K562 (cell line): ENCODE data around the gene STAU1. TPM values are rescaled to one million over a fixed set of nuclear protein-coding genes. Genes with fewer than 3 reads are reported as not detected.

Experiments
- ESRRB ChIP-seq: fragments of 250-450 bp; sonication (Bioruptor Pico); IDR thresholded peaks from 2 replicates; pipeline ENCODE4 v1.5.0; 2020; ENCODE audit warnings: mild to moderate bottlenecking, moderate library complexity, borderline replicate concordance
- FOXA3 ChIP-seq, 2 experiments: fragments of 450-650 bp in 1 of 2; sonication (generic) in 1 of 2; formaldehyde crosslinking; IDR thresholded peaks in 1 of 2; conservative IDR thresholded peaks in 1 of 2; 2 replicates each; pipeline versions ENCODE4 v1.4.0 to v1.8.0; 2020 to 2022; ENCODE audit warnings: mild to moderate bottlenecking in 2 of 2, missing genetic modification reagents in 1 of 2
- IRF2 ChIP-seq: sonication (generic); formaldehyde crosslinking; IDR thresholded peaks from 2 replicates; pipeline ENCODE4 v1.8.1; 2022; ENCODE audit warnings: mild to moderate bottlenecking, missing genetic modification reagents
- KLF13 ChIP-seq: fragments of 450-650 bp; IDR thresholded peaks from 2 replicates; pipeline ENCODE4 v1.6.1; 2016; ENCODE audit warnings: missing genetic modification characterization, low read depth, mild to moderate bottlenecking, missing compliant biosample characterization, moderate library complexity, borderline replicate concordance
- RBM39 ChIP-seq: fragments of 200-400 bp; formaldehyde crosslinking; optimal IDR thresholded peaks from 2 replicates; pipeline ENCODE3; 2018; ENCODE audit warnings: low read depth, low read length
- REST ChIP-seq, 2 experiments: fragments of 450-650 bp; formaldehyde crosslinking in 1 of 2; IDR thresholded peaks; 2 replicates each; pipeline versions ENCODE4 v1.4.0 to v1.6.1; 2014 to 2020; ENCODE audit warnings: mild to moderate bottlenecking in 2 of 2, borderline replicate concordance in 1 of 2, low read depth in 1 of 2
- TFE3 ChIP-seq: fragments of 450-650 bp; formaldehyde crosslinking; IDR thresholded peaks from 2 replicates; pipeline ENCODE4 v1.4.0; 2020; ENCODE audit warnings: mild to moderate bottlenecking, mixed read lengths
- ZNF592 ChIP-seq: fragments of 450-650 bp; IDR thresholded peaks from 2 replicates; pipeline ENCODE4 v1.6.1; 2017; ENCODE audit warnings: antibody characterized with exemption, mild to moderate bottlenecking
- ZNF696 ChIP-seq: fragments of 250-450 bp; sonication (Bioruptor Pico); conservative IDR thresholded peaks from 2 replicates; pipeline ENCODE4 v1.4.0; 2020; ENCODE audit warnings: mild to moderate bottlenecking, moderate library complexity
- polyA plus RNA-seq, 8 experiments: library from polyadenylated mRNA; depleted of rRNA in 4 of 8; stranded (reverse) in 5 of 8; unstranded in 3 of 8; fragments of >200 nt; fragmentation: Nextera tagmentation in 2 of 8; fragmentation: Illumina TruSeq in 1 of 8; extraction: Ambion mirVana in 2 of 8; extraction: Trizol in 1 of 8; gene quantifications; 2 replicates each; pipeline versions ENCODE4 v1.2.1 to v1.2.3, GENCODE V29; 2011 to 2014; ENCODE audit warnings: inconsistent platforms in 1 of 8, missing spikeins in 1 of 8
- total RNA-seq, 7 experiments: library from RNA; depleted of rRNA in 6 of 7; stranded (reverse); fragments of >200 nt in 6 of 7; fragmentation: Illumina TruSeq in 2 of 7; extraction: Trizol in 2 of 7; gene quantifications; 2 replicates each; pipeline versions ENCODE4 v1.2.1 to v1.2.3, GENCODE V29; 2011 to 2021; ENCODE audit warnings: low replicate concordance in 1 of 7

Gene STAU1
- total and polyA plus RNA-seq, 9 of the 15 experiments (the other 6 are each of a cell fraction or from before 2014, with no cell fraction given) = 18.0 to 106 (median 50.6) TPM

- no peak for TF ChIP-seq ZNF592
- no peak for TF ChIP-seq ESRRB
- no peak for TF ChIP-seq REST (IDR thresholded peaks at IDR 0.05; ENCODE audit: borderline replicate concordance)
- TF ChIP-seq REST (CRISPR knock-in tag; IDR thresholded peaks at IDR 0.05; ENCODE audit: low read depth) = no peak
- TF ChIP-seq RBM39 = no peak
- no peak for TF ChIP-seq TFE3 (CRISPR knock-in tag)
- TF ChIP-seq IRF2 = no peak
- no peak for TF ChIP-seq FOXA3 (CRISPR knock-in tag; conservative IDR thresholded peaks at IDR 0.05 in 1 of 2, IDR thresholded peaks at IDR 0.05 in 1 of 2)
- TF ChIP-seq KLF13 (tag) = no peak
- TF ChIP-seq ZNF696 (CRISPR knock-in tag) = no peak
These were observed 21.3 kb downstream of the STAU1 start (continued) for GRCh38 chr20:49166534-49167449.
